SHP77 treated with DMSO at 0.1 percent for 48 hours (cell line): ENCODE results near the gene ZNF354C.
"Not testable (repeated sequence)": the region's sequence is repeated elsewhere in the genome, so short reads cannot be mapped to it uniquely, and the experiment has no call there.

ENCODE experiments used
- DNase-seq: peaks from one replicate; lab custom pipeline; 2025; lab: John Stamatoyannopoulos, UW

The ZNF354C gene

GRCh38 chr5:179060116-179061008 is at the start of gene ZNF354C:
ZNF354C (plus strand) TSS chr5:179060373; CDS start chr5:179062069, 1,696 bp downstream.
- DNase-seq, result no peak

GRCh38 chr5:179023528-179024189 is 36.5 kb upstream of the ZNF354C start, which contains the start of gene ZNF879:
ZNF879 (plus strand) TSS chr5:179023804; CDS start chr5:179025005, 1,201 bp downstream.
- DNase-seq, result peak; percentile 64

- DNase-seq, result no peak
Observed at GRCh38 chr5:179033004-179033580, 27.1 kb upstream of the ZNF354C start.

- DNase-seq, result no peak
Observed at GRCh38 chr5:179044765-179045164, 15.4 kb upstream of the ZNF354C start.

- no peak for DNase-seq
Observed at GRCh38 chr5:179051784-179052183, 8.4 kb upstream of the ZNF354C start.

GRCh38 chr5:179054036-179054785 is 6.0 kb upstream of the ZNF354C start:
- no peak for DNase-seq

GRCh38 chr5:179054876-179055275 is 5.3 kb upstream of the ZNF354C start:
- no peak for DNase-seq

GRCh38 chr5:179055436-179055835 is 4.7 kb upstream of the ZNF354C start:
- DNase-seq, result no peak

- no peak for DNase-seq
Observed at GRCh38 chr5:179055841-179056240, 4.3 kb upstream of the ZNF354C start.

- DNase-seq, result no peak
Observed at GRCh38 chr5:179061025-179061424, 852 bp downstream of the ZNF354C start.

GRCh38 chr5:179065703-179066102 is 5.5 kb downstream of the ZNF354C start:
- no peak for DNase-seq

GRCh38 chr5:179079165-179079987 is 19.2 kb downstream of the ZNF354C start:
- no peak for DNase-seq

GRCh38 chr5:179080724-179081123 is 20.6 kb downstream of the ZNF354C start:
- no peak for DNase-seq

- DNase-seq, result no peak
Observed at GRCh38 chr5:179089502-179089901, 29.3 kb downstream of the ZNF354C start.

GRCh38 chr5:179101282-179101681 is 41.1 kb downstream of the ZNF354C start:
- DNase-seq, result not testable (repeated sequence)

- no peak for DNase-seq
Observed at GRCh38 chr5:179110528-179110927, 50.4 kb downstream of the ZNF354C start.

- no peak for DNase-seq
Observed at GRCh38 chr5:179111267-179112207, 51.4 kb downstream of the ZNF354C start.

- no peak for DNase-seq
Observed at GRCh38 chr5:179112469-179113142, 52.4 kb downstream of the ZNF354C start.

- no peak for DNase-seq
Observed at GRCh38 chr5:179113143-179113530, 53.0 kb downstream of the ZNF354C start.
